H9 (cell line): ENCODE measurements around the gene GYS1. TPM values are rescaled to one million over a fixed set of nuclear protein-coding genes. Genes with fewer than 3 reads are reported as not detected.
A peak's percentile ranks its signal among the peaks of the same experiment; 100 is the strongest.

Source experiments
- DNase-seq: peaks from one replicate; pipeline ENCODE4 v3.0.0-alpha.2; 2017
- H2AFZ ChIP-seq: one replicate; pipeline ENCODE4 v1.6.1; 2013; ENCODE audit warnings: mild to moderate bottlenecking, low read length, control low read depth, moderate library complexity
- H2AK5ac ChIP-seq: 2 replicates; pipeline ENCODE4 v1.6.1; 2013; ENCODE audit warnings: low read length, control low read depth, mixed read lengths; ENCODE audit not compliant: insufficient read length
- H2BK120ac ChIP-seq: one replicate; pipeline ENCODE4 v1.6.1; 2013; ENCODE audit warnings: low read depth, mild to moderate bottlenecking, low read length, control low read depth, inconsistent platforms; ENCODE audit not compliant: poor library complexity, severe bottlenecking
- H2BK12ac ChIP-seq: 2 replicates; pipeline ENCODE4 v1.6.1; 2013; ENCODE audit warnings: low read length, control low read depth, mixed read lengths, low read depth; ENCODE audit not compliant: insufficient read length
- H2BK15ac ChIP-seq: 2 replicates; pipeline ENCODE4 v1.6.1; 2013; ENCODE audit warnings: low read depth, low read length, control low read depth
- H2BK20ac ChIP-seq: one replicate; pipeline ENCODE4 v1.6.1; 2013; ENCODE audit warnings: low read depth, mild to moderate bottlenecking, low read length, control low read depth, inconsistent platforms; ENCODE audit not compliant: poor library complexity, severe bottlenecking
- H2BK5ac ChIP-seq: 2 replicates; pipeline ENCODE4 v1.6.1; 2013; ENCODE audit warnings: low read length, control low read depth, mixed read lengths; ENCODE audit not compliant: insufficient read length
- H3K14ac ChIP-seq: 2 replicates; pipeline ENCODE4 v1.6.1; 2013; ENCODE audit warnings: low read length, control low read depth; ENCODE audit not compliant: insufficient read depth
- H3K18ac ChIP-seq: 2 replicates; pipeline ENCODE4 v1.6.1; 2013; ENCODE audit warnings: low read depth, mild to moderate bottlenecking, mixed read lengths, low read length, control low read depth; ENCODE audit not compliant: insufficient read length
- H3K23ac ChIP-seq: 2 replicates; pipeline ENCODE4 v1.6.1; 2013; ENCODE audit warnings: low read length, control low read depth, mixed read lengths, low read depth; ENCODE audit not compliant: insufficient read length
- H3K23me2 ChIP-seq: 2 replicates; pipeline ENCODE4 v1.6.1; 2013; ENCODE audit warnings: low read depth, mild to moderate bottlenecking, mixed read lengths, low read length, control low read depth; ENCODE audit not compliant: insufficient read length, poor library complexity, severe bottlenecking
- H3K27ac ChIP-seq: 2 replicates; pipeline ENCODE4 v1.5.1; 2013; ENCODE audit warnings: low read length, control low read depth, mixed read lengths, low read depth; ENCODE audit not compliant: insufficient read length
- H3K27me3 ChIP-seq: 2 replicates; pipeline ENCODE4 v1.6.1; 2013; ENCODE audit warnings: low read length, control low read depth, inconsistent platforms; ENCODE audit not compliant: insufficient read depth
- H3K4ac ChIP-seq: 2 replicates; pipeline ENCODE4 v1.6.1; 2013; ENCODE audit warnings: low read depth, mild to moderate bottlenecking, control low read depth, inconsistent platforms, low read length, moderate library complexity
- H3K4me1 ChIP-seq: 2 replicates; pipeline ENCODE4 v1.6.1; 2013; ENCODE audit warnings: low read length, control low read depth, inconsistent platforms; ENCODE audit not compliant: insufficient read depth
- H3K4me2 ChIP-seq: 2 replicates; pipeline ENCODE4 v1.6.1; 2013; ENCODE audit warnings: low read length, control low read depth, mixed read lengths; ENCODE audit not compliant: insufficient read length, insufficient read depth
- H3K56ac ChIP-seq: 2 replicates; pipeline ENCODE4 v1.6.1; 2013; ENCODE audit warnings: low read depth, mild to moderate bottlenecking, mixed read lengths, low read length, control low read depth; ENCODE audit not compliant: insufficient read length
- H3K79me1 ChIP-seq: 2 replicates; pipeline ENCODE4 v1.6.1; 2013; ENCODE audit warnings: low read depth, mild to moderate bottlenecking, moderate library complexity, low read length, control low read depth, inconsistent platforms; ENCODE audit not compliant: insufficient read depth, poor library complexity, severe bottlenecking
- H3K79me2 ChIP-seq: 2 replicates; pipeline ENCODE4 v1.6.1; 2013; ENCODE audit warnings: low read length, control low read depth, inconsistent platforms; ENCODE audit not compliant: insufficient read depth
- H3K9ac ChIP-seq: 2 replicates; pipeline ENCODE4 v1.6.1; 2013; ENCODE audit warnings: low read length, control low read depth, mixed read lengths; ENCODE audit not compliant: insufficient read length; ENCODE audit errors: extremely low read depth
- H3K9me3 ChIP-seq: one replicate; pipeline ENCODE4 v1.6.1; 2013; ENCODE audit warnings: low read depth, low read length, inconsistent platforms; ENCODE audit not compliant: control insufficient read depth
- H3T11ph ChIP-seq: one replicate; pipeline ENCODE4 v1.6.1; 2013; ENCODE audit warnings: mild to moderate bottlenecking, low read length, control low read depth, inconsistent platforms
- H4K20me1 ChIP-seq: one replicate; pipeline ENCODE4 v1.6.1; 2013; ENCODE audit not compliant: control insufficient read depth, insufficient read length, insufficient read depth
- H4K5ac ChIP-seq: 2 replicates; pipeline ENCODE4 v1.6.1; 2013; ENCODE audit warnings: low read depth, mild to moderate bottlenecking, mixed read lengths, low read length, control low read depth; ENCODE audit not compliant: insufficient read length
- H4K8ac ChIP-seq: replicated peaks from 2 replicates; pipeline ENCODE4 v1.6.1; 2013; ENCODE audit warnings: low read length, control low read depth, mixed read lengths, low read depth; ENCODE audit not compliant: insufficient read length
- H4K91ac ChIP-seq: 2 replicates; pipeline ENCODE4 v1.6.1; 2013; ENCODE audit warnings: low read depth, mild to moderate bottlenecking, moderate library complexity, mixed read lengths, low read length, control low read depth; ENCODE audit not compliant: insufficient read length
- H3K27ac Mint-ChIP-seq, 3 experiments: 2 replicates in 2 of 3; 3 replicates in 1 of 3; pipeline ENCODE4 v1.8.0; 2020 to 2021; ENCODE audit warnings: mixed read lengths in 3 of 3, mild to moderate bottlenecking in 1 of 3, moderate library complexity in 1 of 3
- H3K27me3 Mint-ChIP-seq: 2 replicates; pipeline ENCODE4 v1.8.0; 2021; ENCODE audit warnings: low read depth, mild to moderate bottlenecking, moderate library complexity, mixed read lengths
- H3K36me3 Mint-ChIP-seq, 3 experiments: 2 replicates in 2 of 3; 3 replicates in 1 of 3; pipeline ENCODE4 v1.8.0; 2020 to 2021; ENCODE audit warnings: low read depth in 3 of 3, mixed read lengths in 3 of 3; ENCODE audit not compliant: insufficient read depth in 1 of 3
- H3K4me1 Mint-ChIP-seq, 2 experiments: 2 replicates each; pipeline ENCODE4 v1.8.0; 2020; ENCODE audit warnings: mixed read lengths in 2 of 2
- H3K4me3 Mint-ChIP-seq, 2 experiments: 2 replicates in 1 of 2; 3 replicates in 1 of 2; pipeline ENCODE4 v1.8.0; 2020 to 2021; ENCODE audit warnings: mild to moderate bottlenecking in 2 of 2, mixed read lengths in 2 of 2, moderate library complexity in 1 of 2
- H3K9me3 Mint-ChIP-seq, 2 experiments: 2 replicates in 1 of 2; 3 replicates in 1 of 2; pipeline ENCODE4 v1.8.0; 2020; ENCODE audit warnings: mild to moderate bottlenecking in 2 of 2, mixed read lengths in 2 of 2, moderate library complexity in 1 of 2
- CTCF ChIP-seq: fragments of 200-600 bp; sonication (generic); conservative IDR thresholded peaks from 3 replicates; pipeline ENCODE4 v1.8.0; 2021; ENCODE audit warnings: antibody characterized with exemption, mild to moderate bottlenecking
- WGBS: extraction: QIAGEN DNeasy Blood & Tissue Kit; methylation state at CpG from one replicate; pipeline ENCODE4 v1.1.7; 2013; ENCODE audit warnings: missing lambda C conversion rate, low lambda C conversion rate, mixed read lengths; ENCODE audit not compliant: insufficient read length; ENCODE audit errors: extremely low coverage; 5-methylcytosine and 5-hydroxymethylcytosine counted together
- total RNA-seq: library from RNA; stranded (reverse); gene quantifications from 2 replicates; pipeline ENCODE4 v1.2.1, GENCODE V29; 2021

Gene GYS1
- total RNA-seq, 1 experiment from 2014 or later = 44.3 TPM

- Histone ChIP-seq H2AFZ (no peak overlapping the region), H4K8ac (no peak overlapping the region), H3K23me2 (peaks cover 8% of the 10 kb centered on the region), H3K56ac (no peak overlapping the region), H4K5ac (no peak overlapping the region), H3K9ac (peak overlapping the region; percentile 40), H2BK12ac (no peak overlapping the region), H4K20me1 (no peaks in the 10 kb centered on the region), H3K4me1 (no peaks in the 10 kb centered on the region; the same call in 1 of the 2 replicates), H3K18ac (no peak overlapping the region), H3K9me3 (no peaks in the 10 kb centered on the region), H2BK20ac (no peak overlapping the region), H2BK5ac (no peak overlapping the region), H3K79me2 (peaks cover 9% of the 10 kb centered on the region; the same call in 1 of the 2 replicates), H3K79me1 (no peaks in the 10 kb centered on the region), H3K27me3 (no peaks in the 10 kb centered on the region), H2AK5ac (no peak overlapping the region), H3K4ac (no peak overlapping the region), H3K27ac (no peak overlapping the region), H2BK120ac (no peak overlapping the region), H3K14ac (peak overlapping the region; percentile 50; the same call in 1 of the 2 replicates), H3T11ph (no peak overlapping the region), H2BK15ac (no peak overlapping the region), H3K23ac (no peak overlapping the region), H4K91ac (no peak overlapping the region), H3K4me2 (peak overlapping the region; percentile 88)
- no peaks in the 10 kb centered on the region for H3K9me3 Mint-ChIP-seq
- no CpG with 5 or more reads among the region's 13 CpGs for WGBS
- no peaks in the 10 kb centered on the region for H3K27me3 Mint-ChIP-seq
- H3K4me3 Mint-ChIP-seq = peak overlapping the region; percentile 93 to 95
- peaks cover 5 to 18% (median 17%) of the 10 kb centered on the region in 3 experiments; a peak in 6 of 7 replicates for H3K36me3 Mint-ChIP-seq
- H3K4me1 Mint-ChIP-seq = peaks cover 31 to 35% of the 10 kb centered on the region in 2 experiments
- DNase-seq = no peak
- TF ChIP-seq CTCF = no peak
- H3K27ac Mint-ChIP-seq = peak overlapping the region; percentile 95 to 99 (median 98); a peak in 6 of 7 replicates
Observed at GRCh38 chr19:48994035-48994386, 902 bp upstream of the GYS1 start.
